ENCODE results near the gene DCLK1. TPM values are rescaled to one million over a fixed set of nuclear protein-coding genes. Genes with fewer than 3 reads are reported as not detected.

DCLK1 gene
- total RNA-seq, 4 donors from 2014 or later, result 20.5 to 40.1 (median 28.7) TPM

- no peak for DNase-seq (ENCODE audit: extremely low spot score)
- Histone ChIP-seq H3K4me1 (peaks cover 0 to 35% (median 20%) of the 10 kb centered on the region in 4 donors), H3K9me3 (no peaks in the 10 kb centered on the region), H3K27me3 (no peaks in the 10 kb centered on the region), H3K4me3 (no peak overlapping the region), H3K36me3 (no peaks in the 10 kb centered on the region), H3K27ac (replicated peaks in 1 of 4) (no peak overlapping the region)
- intact Hi-C loops (cut with DNase I), result loop anchor here (10.0 kb wide), 1 partner anchor 88 kb away; no protein-coding TSS in a partner anchor
- 61% methylated on average over 6 of the region's 6 CpGs for WGBS
- no peak for TF ChIP-seq EP300 (IDR thresholded peaks at IDR 0.05)
- no peak for TF ChIP-seq POLR2A (IDR thresholded peaks at IDR 0.05; ENCODE audit: low read depth)
- no peak for TF ChIP-seq POLR2AphosphoS5 (IDR thresholded peaks at IDR 0.05)
- TF ChIP-seq, protein P1, sequence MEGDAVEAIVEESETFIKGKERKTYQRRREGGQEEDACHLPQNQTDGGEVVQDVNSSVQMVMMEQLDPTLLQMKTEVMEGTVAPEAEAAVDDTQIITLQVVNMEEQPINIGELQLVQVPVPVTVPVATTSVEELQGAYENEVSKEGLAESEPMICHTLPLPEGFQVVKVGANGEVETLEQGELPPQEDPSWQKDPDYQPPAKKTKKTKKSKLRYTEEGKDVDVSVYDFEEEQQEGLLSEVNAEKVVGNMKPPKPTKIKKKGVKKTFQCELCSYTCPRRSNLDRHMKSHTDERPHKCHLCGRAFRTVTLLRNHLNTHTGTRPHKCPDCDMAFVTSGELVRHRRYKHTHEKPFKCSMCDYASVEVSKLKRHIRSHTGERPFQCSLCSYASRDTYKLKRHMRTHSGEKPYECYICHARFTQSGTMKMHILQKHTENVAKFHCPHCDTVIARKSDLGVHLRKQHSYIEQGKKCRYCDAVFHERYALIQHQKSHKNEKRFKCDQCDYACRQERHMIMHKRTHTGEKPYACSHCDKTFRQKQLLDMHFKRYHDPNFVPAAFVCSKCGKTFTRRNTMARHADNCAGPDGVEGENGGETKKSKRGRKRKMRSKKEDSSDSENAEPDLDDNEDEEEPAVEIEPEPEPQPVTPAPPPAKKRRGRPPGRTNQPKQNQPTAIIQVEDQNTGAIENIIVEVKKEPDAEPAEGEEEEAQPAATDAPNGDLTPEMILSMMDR (IDR thresholded peaks at IDR 0.05), result no peak
These were observed 318.4 kb downstream of the DCLK1 start for GRCh38 chr13:35812736-35813135.

GRCh38 chr13:35810321-35810720 lies 320.9 kb downstream of the DCLK1 start:
- WGBS, result 97% methylated on average over 4 of the region's 4 CpGs
- intact Hi-C loops (cut with DNase I), result loop anchor here (10.0 kb wide), 1 partner anchor 86 kb away; no protein-coding TSS in a partner anchor
- H3K27ac ChIP-seq (replicated peaks in 1 of 4), result no peak overlapping the region

DNA sequence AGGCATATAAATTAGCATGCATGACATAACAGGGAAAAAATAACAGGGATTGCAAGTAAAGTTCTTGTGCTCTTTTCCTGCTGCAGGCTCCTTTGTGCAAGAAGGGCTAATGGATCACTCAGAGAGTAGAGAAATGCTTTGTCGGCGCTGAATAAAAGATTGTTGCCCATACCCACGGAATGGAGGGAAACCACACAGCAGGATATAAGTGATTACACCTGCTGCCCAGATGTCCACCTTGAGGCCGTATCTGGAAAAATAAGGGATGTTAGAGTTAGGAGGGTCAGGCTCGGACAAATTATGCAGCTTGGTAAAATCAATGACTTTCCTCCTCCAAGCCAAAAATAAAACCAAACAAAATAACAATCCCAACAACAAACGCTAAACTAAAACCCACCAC lies 322.3 kb downstream of the DCLK1 start:
- Histone ChIP-seq H3K27ac (replicated peaks in 1 of 4) (no peak overlapping the region), H3K27me3 (no peaks in the 10 kb centered on the region), H3K4me1 (peaks cover 0 to 19% (median 11%) of the 10 kb centered on the region in 4 donors), H3K4me3 (no peak overlapping the region), H3K9me3 (no peaks in the 10 kb centered on the region), H3K36me3 (no peaks in the 10 kb centered on the region)
- intact Hi-C loops (cut with DNase I), result no loop called here
- DNase-seq (ENCODE audit: extremely low spot score), result no peak
- WGBS, result 87% methylated on average over 6 of the region's 6 CpGs
- no peak for TF ChIP-seq POLR2A (IDR thresholded peaks at IDR 0.05; ENCODE audit: low read depth)
- TF ChIP-seq, protein P1 (IDR thresholded peaks at IDR 0.05), result no peak

More at GRCh38 chr13:35810321-35810720, 320.9 kb downstream of the DCLK1 start:
- Histone ChIP-seq H3K4me3 (no peak overlapping the region), H3K36me3 (no peaks in the 10 kb centered on the region), H3K9me3 (no peaks in the 10 kb centered on the region), H3K4me1 (peaks cover 0 to 27% (median 16%) of the 10 kb centered on the region in 4 donors), H3K27me3 (no peaks in the 10 kb centered on the region)
- DNase-seq (ENCODE audit: extremely low spot score), result no peak
- TF ChIP-seq, protein P1 (IDR thresholded peaks at IDR 0.05), result no peak
- no peak for TF ChIP-seq POLR2AphosphoS5 (IDR thresholded peaks at IDR 0.05)
- TF ChIP-seq EP300 (IDR thresholded peaks at IDR 0.05), result no peak
- no peak for TF ChIP-seq POLR2A (IDR thresholded peaks at IDR 0.05; ENCODE audit: low read depth)

DNA sequence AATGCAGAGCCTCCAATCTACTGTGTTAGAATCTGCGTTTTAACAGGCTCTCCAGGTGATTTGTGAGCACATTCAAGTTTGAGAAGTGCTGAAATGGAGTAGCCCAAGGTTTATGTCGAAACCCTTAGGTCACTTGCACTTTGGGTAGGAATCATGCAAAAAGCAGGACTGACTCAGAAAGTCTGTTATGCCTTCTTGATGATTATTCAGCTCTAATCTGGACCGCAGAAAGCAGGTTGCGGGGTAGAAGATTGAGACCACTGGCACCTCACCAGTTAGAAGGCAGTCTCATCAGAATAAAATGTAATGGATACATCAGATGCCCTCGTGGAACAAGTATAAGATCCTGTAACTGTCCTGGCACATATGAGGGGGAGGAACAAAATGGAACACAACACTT lies 326.3 kb downstream of the DCLK1 start:
- TF ChIP-seq EP300 (IDR thresholded peaks at IDR 0.05) (no peak), POLR2A (IDR thresholded peaks at IDR 0.05; ENCODE audit: low read depth) (no peak), POLR2AphosphoS5 (IDR thresholded peaks at IDR 0.05) (no peak)
- TF ChIP-seq, protein P1 (IDR thresholded peaks at IDR 0.05), result no peak
- no peak overlapping the region for H3K27ac ChIP-seq (replicated peaks in 1 of 4)
- no peaks in the 10 kb centered on the region for H3K9me3 ChIP-seq
- H3K4me3 ChIP-seq, result no peak overlapping the region
- DNase-seq (ENCODE audit: extremely low spot score), result no peak
- intact Hi-C loops (cut with DNase I), result no loop called here
- H3K36me3 ChIP-seq, result no peaks in the 10 kb centered on the region
- WGBS, result 91% methylated on average over 5 of the region's 5 CpGs
- no peaks in the 10 kb centered on the region for H3K27me3 ChIP-seq
- H3K4me1 ChIP-seq, result peaks cover 0 to 6% (median 0%) of the 10 kb centered on the region in 4 donors

DNA sequence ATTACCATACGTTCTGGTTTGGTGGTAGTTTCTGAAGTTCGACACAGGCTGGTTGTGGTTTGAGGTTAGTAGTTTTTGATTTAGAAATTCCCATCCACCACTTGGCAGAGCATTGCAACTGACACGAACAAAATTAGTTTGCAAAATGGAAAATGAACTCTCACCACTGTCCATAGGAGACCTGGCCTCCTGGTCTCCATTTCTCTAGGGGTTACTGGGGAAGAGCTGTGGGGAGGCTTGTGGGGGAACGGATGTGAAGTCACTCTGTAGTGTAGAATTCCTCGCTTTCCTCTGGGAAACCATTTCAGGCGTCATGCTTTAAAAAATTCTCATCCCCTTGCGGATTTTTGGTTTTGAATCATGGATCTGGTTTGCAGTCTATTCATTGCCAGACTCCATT lies 333.2 kb downstream of the DCLK1 start:
- Histone ChIP-seq H3K27ac (replicated peaks in 1 of 4) (no peak overlapping the region), H3K4me1 (peaks cover 0 to 46% (median 42%) of the 10 kb centered on the region in 4 donors), H3K4me3 (no peak overlapping the region), H3K27me3 (no peaks in the 10 kb centered on the region), H3K36me3 (no peaks in the 10 kb centered on the region), H3K9me3 (no peaks in the 10 kb centered on the region)
- TF ChIP-seq POLR2A (IDR thresholded peaks at IDR 0.05; ENCODE audit: low read depth), result no peak
- TF ChIP-seq, protein P1 (IDR thresholded peaks at IDR 0.05), result no peak
- no peak for TF ChIP-seq POLR2AphosphoS5 (IDR thresholded peaks at IDR 0.05)
- no peak for TF ChIP-seq EP300 (IDR thresholded peaks at IDR 0.05)
- DNase-seq (ENCODE audit: extremely low spot score), result no peak
- 71% methylated on average over 7 of the region's 7 CpGs for WGBS
- intact Hi-C loops (cut with DNase I), result loop anchor here (10.0 kb wide), 1 partner anchor 853 kb away; the partner anchor contains the start of gene NBEA

Data from esophagus muscularis mucosa (tissue), 4 donors.